ENCODE measurements around the gene SNCB. TPM values are rescaled to one million over a fixed set of nuclear protein-coding genes. Genes with fewer than 3 reads are reported as not detected.

The SNCB gene

DNA sequence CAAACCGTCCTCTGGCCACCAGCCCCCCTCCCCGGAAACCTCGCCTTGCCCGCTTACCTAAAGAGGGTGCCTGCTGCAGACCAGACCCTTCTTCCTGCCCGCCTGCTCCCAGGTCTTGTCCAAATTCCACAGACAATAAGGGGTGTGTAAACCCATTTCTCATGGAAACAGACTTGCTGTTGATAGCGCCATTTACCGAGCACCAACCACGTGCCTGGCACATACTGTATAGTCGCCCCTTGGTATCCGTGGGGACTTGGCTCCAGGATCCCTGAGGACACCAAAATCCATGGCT is 56.1 kb downstream of the SNCB start:
- Histone ChIP-seq H3K27ac (ENCODE audit: low read depth, low read length) (no peak overlapping the region), H3K4me1 (ENCODE audit: control insufficient read depth, low read depth, low read length) (no peaks in the 10 kb centered on the region), H3K18ac (ENCODE audit: low read length) (no peak overlapping the region), H3K56ac (ENCODE audit: low read length) (no peak overlapping the region), H2BK15ac (replicated peaks; ENCODE audit: low read depth) (no peak overlapping the region), H3K4me2 (ENCODE audit: low read length) (no peak overlapping the region), H3K23ac (ENCODE audit: low read length) (no peak overlapping the region), H3K79me1 (ENCODE audit: low read length) (no peaks in the 10 kb centered on the region), H2BK5ac (ENCODE audit: low read length) (no peak overlapping the region), H3K27me3 (ENCODE audit: insufficient read depth, low read length, poor library complexity) (no peaks in the 10 kb centered on the region), H3K4me3 (ENCODE audit: low read length) (no peak overlapping the region), H3K79me2 (ENCODE audit: control insufficient read depth, insufficient read depth, low read length) (no peaks in the 10 kb centered on the region), H4K8ac (ENCODE audit: low read depth, low read length) (no peak overlapping the region), H3K9ac (ENCODE audit: low read length) (no peak overlapping the region), H3K36me3 (ENCODE audit: control insufficient read depth, insufficient read depth, low read length) (no peaks in the 10 kb centered on the region), H4K5ac (ENCODE audit: low read length) (no peak overlapping the region), H2BK120ac (ENCODE audit: low read depth, low read length) (no peak overlapping the region), H2AK5ac (ENCODE audit: low read length) (no peak overlapping the region), H3K4ac (ENCODE audit: low read depth, low read length) (no peak overlapping the region)
- no peak for DNase-seq
- no CpG with 5 or more reads among the region's 10 CpGs for WGBS (ENCODE audit: extremely low coverage, insufficient coverage, low lambda C conversion rate)

- Histone ChIP-seq H3K27me3 (ENCODE audit: insufficient read depth, low read length, poor library complexity) (no peaks in the 10 kb centered on the region), H3K4ac (ENCODE audit: low read depth, low read length) (no peak overlapping the region), H2BK120ac (ENCODE audit: low read depth, low read length) (no peak overlapping the region), H2BK5ac (ENCODE audit: low read length) (no peak overlapping the region), H2AK5ac (ENCODE audit: low read length) (no peak overlapping the region), H3K56ac (ENCODE audit: low read length) (peak overlapping the region; percentile 65), H3K4me3 (ENCODE audit: low read length) (no peak overlapping the region), H4K8ac (ENCODE audit: low read depth, low read length) (no peak overlapping the region), H3K9ac (ENCODE audit: low read length) (peak overlapping the region; percentile 24), H3K36me3 (ENCODE audit: control insufficient read depth, insufficient read depth, low read length) (no peaks in the 10 kb centered on the region), H2BK15ac (replicated peaks; ENCODE audit: low read depth) (no peak overlapping the region), H3K23ac (ENCODE audit: low read length) (no peak overlapping the region), H3K79me1 (ENCODE audit: low read length) (no peaks in the 10 kb centered on the region), H3K27ac (ENCODE audit: low read depth, low read length) (no peak overlapping the region), H3K4me2 (ENCODE audit: low read length) (no peak overlapping the region), H3K79me2 (ENCODE audit: control insufficient read depth, insufficient read depth, low read length) (no peaks in the 10 kb centered on the region), H3K18ac (ENCODE audit: low read length) (no peak overlapping the region), H4K5ac (ENCODE audit: low read length) (no peak overlapping the region), H3K4me1 (ENCODE audit: control insufficient read depth, low read depth, low read length) (no peaks in the 10 kb centered on the region)
- WGBS (ENCODE audit: extremely low coverage, insufficient coverage, low lambda C conversion rate): no CpG with 5 or more reads among the region's 18 CpGs
- DNase-seq: peak; percentile 60
Measured at GRCh38 chr5:176573564-176574296, 56.6 kb downstream of the SNCB start.

Small RNA genes lying within 50 kb of the gene (small RNA-seq; reads per million reads assigned to genes)
- not detected for gene MIR4281 (ENCODE audit: insufficient read depth)

All from mesendoderm (in vitro differentiated cells).